Natural killer cell (primary cell): ENCODE results near the gene TRANK1. TPM values are rescaled to one million over a fixed set of nuclear protein-coding genes. Genes with fewer than 3 reads are reported as not detected.
A peak's percentile ranks its signal among the peaks of the same experiment; 100 is the strongest.

Experiments used
- ATAC-seq, 3 donors: fragments of 150-1000 bp in 2 of 3; fragments of 200-7000 bp in 1 of 3; cut with Tn5 transposase; 1 replicate in 1 of 3; 2 replicates in 2 of 3; pipeline ENCODE4 v1.10.0; 2021; ENCODE audit warnings: mild to moderate bottlenecking in 2 of 3, moderate library complexity in 2 of 3
- DNase-seq, 2 donors: peaks; one replicate each; pipeline versions ENCODE4 v3.0.0 to v3.0.0-alpha.2; 2013 to 2021; ENCODE audit warnings: mixed read lengths in 1 of 2
- H3K27ac ChIP-seq: one replicate; pipeline ENCODE4 v1.5.1; 2013; ENCODE audit warnings: mild to moderate bottlenecking, low read length
- H3K27me3 ChIP-seq: one replicate; pipeline ENCODE4 v1.6.1; 2013; ENCODE audit warnings: low read length; ENCODE audit not compliant: control insufficient read depth, insufficient read depth
- H3K36me3 ChIP-seq: one replicate; pipeline ENCODE4 v1.6.1; 2013; ENCODE audit warnings: low read length; ENCODE audit not compliant: control insufficient read depth, insufficient read depth
- H3K4me1 ChIP-seq: one replicate; pipeline ENCODE4 v1.6.1; 2013; ENCODE audit warnings: low read length; ENCODE audit not compliant: control insufficient read depth, insufficient read depth
- H3K4me3 ChIP-seq: one replicate; pipeline ENCODE4 v1.5.1; 2013; ENCODE audit warnings: low read length
- H3K9me3 ChIP-seq: one replicate; pipeline ENCODE4 v1.6.1; 2013; ENCODE audit warnings: low read length; ENCODE audit not compliant: control insufficient read depth, insufficient read depth
- H3K27ac Mint-ChIP-seq, 2 donors: one replicate each; pipeline ENCODE4 v1.8.0; 2022; ENCODE audit warnings: mild to moderate bottlenecking in 2 of 2, mixed read lengths in 2 of 2, moderate library complexity in 1 of 2
- H3K27me3 Mint-ChIP-seq, 2 donors: one replicate each; pipeline ENCODE4 v1.8.0; 2022; ENCODE audit warnings: low read depth in 2 of 2, mixed read lengths in 2 of 2
- H3K36me3 Mint-ChIP-seq: one replicate; pipeline ENCODE4 v1.8.0; 2022; ENCODE audit warnings: mixed read lengths
- H3K4me1 Mint-ChIP-seq, 2 donors: one replicate each; pipeline ENCODE4 v1.8.0; 2022; ENCODE audit warnings: mixed read lengths in 2 of 2
- H3K4me3 Mint-ChIP-seq: one replicate; pipeline ENCODE4 v1.8.0; 2022; ENCODE audit warnings: mild to moderate bottlenecking, moderate library complexity, mixed read lengths
- H3K9me3 Mint-ChIP-seq, 2 donors: one replicate each; pipeline ENCODE4 v1.8.0; 2022; ENCODE audit warnings: mixed read lengths in 2 of 2
- CTCF ChIP-seq: fragments of 200-600 bp; IDR thresholded peaks from one replicate; pipeline ENCODE4 v1.8.0; 2022; ENCODE audit warnings: antibody characterized with exemption
- WGBS: methylation state at CpG from one replicate; pipeline ENCODE4 v1.1.7; 2013; ENCODE audit warnings: missing lambda C conversion rate; ENCODE audit not compliant: insufficient coverage; 5-methylcytosine and 5-hydroxymethylcytosine counted together
- intact Hi-C: fragments of 100-400 bp; cut with micrococcal nuclease; formaldehyde crosslinking; loops from one replicate; pipeline ENCODE4 v1.14.2; 2022
- total RNA-seq, 4 donors: library from RNA; stranded (reverse); fragments of 120-200 nt in 1 of 4; gene quantifications; one replicate each; pipeline versions ENCODE4 v1.2.3 to v1.2.4, GENCODE V29; 2013 to 2022

Gene TRANK1
- 100 to 1,000 TPM; 105 to 158 (median 139) TPM for total RNA-seq
- total RNA-seq (2013): 107 TPM

DNA sequence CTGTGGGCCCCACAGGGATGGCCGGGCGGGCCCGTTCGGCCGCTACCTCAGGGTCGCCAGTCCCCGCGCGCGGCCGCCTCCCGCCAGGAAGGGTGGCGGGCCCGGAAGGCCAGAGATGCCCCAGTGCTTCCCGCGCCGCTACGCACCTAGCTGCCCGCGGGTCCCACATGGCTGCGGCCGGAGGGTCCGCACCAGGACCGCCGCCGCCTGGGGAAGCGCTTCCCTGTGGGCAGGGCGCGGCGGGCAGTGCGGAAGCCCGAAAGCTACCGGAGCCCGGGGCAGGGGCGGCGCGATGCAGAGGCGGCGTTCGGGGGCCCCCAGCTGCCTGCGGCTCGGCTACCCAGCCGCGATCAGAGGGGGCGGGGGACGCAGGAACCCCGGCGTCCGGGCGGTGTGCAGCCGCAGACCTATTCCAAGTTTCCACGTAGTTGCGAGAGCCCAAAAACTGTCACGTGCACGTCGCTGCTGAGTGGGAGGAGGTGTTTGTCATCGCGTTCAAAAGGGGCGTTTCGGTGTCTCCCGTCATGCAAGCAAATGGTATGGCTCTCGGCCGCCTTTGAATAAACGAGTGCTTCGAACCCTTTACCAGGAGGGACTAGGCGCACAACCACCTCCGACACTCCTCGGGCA lies at the start of gene TRANK1:
TSS of gene TRANK1 (minus strand) at position 414 of the 630 bp plus-strand sequence. CDS start at position 169, 245 bp downstream.
- TF ChIP-seq CTCF: no peak
- peak within 1 kb of the TSS; percentile 28 for H3K27ac ChIP-seq
- no peaks in the 10 kb centered on the region for H3K36me3 ChIP-seq
- Mint-ChIP-seq H3K27ac (peak within 1 kb of the TSS; percentile 81), H3K9me3 (peaks cover 0 to 3% of the 10 kb centered on the region in 2 donors), H3K4me1 (peaks cover 6 to 19% of the 10 kb centered on the region in 2 donors), H3K36me3 (no peaks in the 10 kb centered on the region), H3K4me3 (peak within 1 kb of the TSS; percentile 86), H3K27me3 (no peaks in the 10 kb centered on the region)
- no peaks in the 10 kb centered on the region for H3K27me3 ChIP-seq
- intact Hi-C loops: loop anchor here (1.0 to 2.0 kb wide), 3 partner anchors 36 to 68 kb away; partner anchors contain the start of genes EPM2AIP1 and MLH1
- H3K4me3 ChIP-seq: peak within 1 kb of the TSS; percentile 82
- peaks cover 18% of the 10 kb centered on the region for H3K4me1 ChIP-seq
- DNase-seq (peak; percentile 78 to 92), ATAC-seq (peak; percentile 82 to 93 (median 90))
- WGBS: under 1% methylated on average over 68 of the region's 68 CpGs
- H3K9me3 ChIP-seq: peaks cover 3% of the 10 kb centered on the region

GRCh38 chr3:36993326-36994283 lies 48.8 kb upstream of the TRANK1 start, which contains the start of gene MLH1:
TSS of gene MLH1 (plus strand) at chr3:36993518. CDS start at chr3:36993548, 30 bp downstream.
- H3K27ac Mint-ChIP-seq: no peak within 1 kb of the TSS
- ATAC-seq (peak; percentile 83 to 94 (median 84)), DNase-seq (peak; percentile 96 to 97)
- peaks cover 17% of the 10 kb centered on the region for H3K4me1 ChIP-seq
- peaks cover 16% of the 10 kb centered on the region for H3K36me3 Mint-ChIP-seq
- H3K4me3 ChIP-seq: peak within 1 kb of the TSS; percentile 68
- H3K4me1 Mint-ChIP-seq: peaks cover 20 to 25% of the 10 kb centered on the region in 2 donors
- no peaks in the 10 kb centered on the region for H3K27me3 Mint-ChIP-seq
- no peak within 1 kb of the TSS for H3K4me3 Mint-ChIP-seq
- no peaks in the 10 kb centered on the region for H3K9me3 ChIP-seq
- intact Hi-C loops: loop anchor here (1.0 to 2.0 kb wide), 4 partner anchors 49 to 1143 kb away; partner anchors contain the start of genes ACAA1 and TRANK1
- TF ChIP-seq CTCF: no peak
- H3K9me3 Mint-ChIP-seq: no peaks in the 10 kb centered on the region
- peak within 1 kb of the TSS; percentile 97 for H3K27ac ChIP-seq
- 1% methylated on average over 47 of the region's 47 CpGs for WGBS
- H3K27me3 ChIP-seq: no peaks in the 10 kb centered on the region
- peaks cover 30% of the 10 kb centered on the region for H3K36me3 ChIP-seq

DNA sequence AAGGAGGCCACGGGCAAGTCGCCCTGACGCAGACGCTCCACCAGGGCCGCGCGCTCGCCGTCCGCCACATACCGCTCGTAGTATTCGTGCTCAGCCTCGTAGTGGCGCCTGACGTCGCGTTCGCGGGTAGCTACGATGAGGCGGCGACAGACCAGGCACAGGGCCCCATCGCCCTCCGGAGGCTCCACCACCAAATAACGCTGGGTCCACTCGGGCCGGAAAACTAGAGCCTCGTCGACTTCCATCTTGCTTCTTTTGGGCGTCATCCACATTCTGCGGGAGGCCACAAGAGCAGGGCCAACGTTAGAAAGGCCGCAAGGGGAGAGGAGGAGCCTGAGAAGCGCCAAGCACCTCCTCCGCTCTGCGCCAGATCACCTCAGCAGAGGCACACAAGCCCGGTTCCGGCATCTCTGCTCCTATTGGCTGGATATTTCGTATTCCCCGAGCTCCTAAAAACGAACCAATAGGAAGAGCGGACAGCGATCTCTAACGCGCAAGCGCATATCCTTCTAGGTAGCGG lies 48.0 kb upstream of the TRANK1 start, which contains the start of gene EPM2AIP1:
TSS of gene EPM2AIP1 (minus strand) at position 326 of the 520 bp plus-strand sequence. CDS start at position 272, 54 bp downstream.
- Histone ChIP-seq H3K36me3 (peaks cover 30% of the 10 kb centered on the region), H3K9me3 (no peaks in the 10 kb centered on the region), H3K27ac (peak within 1 kb of the TSS; percentile 97), H3K4me3 (peak within 1 kb of the TSS; percentile 68), H3K27me3 (no peaks in the 10 kb centered on the region), H3K4me1 (peaks cover 17% of the 10 kb centered on the region)
- intact Hi-C loops: loop anchor here (1.0 to 2.0 kb wide), 4 partner anchors 48 to 1144 kb away; partner anchors contain the start of genes ACAA1 and TRANK1
- DNase-seq (peak in 1 of 2 donors; percentile 100), ATAC-seq (peak; percentile 81 to 92 (median 81))
- Mint-ChIP-seq H3K9me3 (no peaks in the 10 kb centered on the region), H3K27me3 (no peaks in the 10 kb centered on the region), H3K27ac (no peak within 1 kb of the TSS), H3K4me1 (peaks cover 27 to 28% of the 10 kb centered on the region in 2 donors), H3K36me3 (peaks cover 10% of the 10 kb centered on the region), H3K4me3 (no peak within 1 kb of the TSS)
- TF ChIP-seq CTCF: no peak
- WGBS: under 1% methylated on average over 48 of the region's 48 CpGs
